A673 (cell line): ENCODE data around the gene PTK6. TPM values are rescaled to one million over a fixed set of nuclear protein-coding genes. Genes with fewer than 3 reads are reported as not detected.

ENCODE experiments used
- BruUV-seq: library from RNA; stranded (reverse); fragments of 400-500 nt; replicated peaks from 2 replicates; lab custom pipeline; 2021; lab: Mats Ljungman, UMichigan
- CTCF ChIA-PET: fragments of 300-600 bp; sonication (Branson Sonifier 250); formaldehyde crosslinking; loops from one replicate; lab custom pipeline; 2022; ENCODE audit warnings: antibody characterized with exemption; lab: Charles Lee
- POLR2A ChIA-PET: fragments of 300-600 bp; sonication (Branson Sonifier 250); formaldehyde crosslinking; loops from one replicate; lab custom pipeline; 2022; ENCODE audit warnings: antibody characterized with exemption; ENCODE audit not compliant: low non-redundant PET; lab: Charles Lee
- DNase-seq: peaks from one replicate; pipeline ENCODE4 v3.0.0-alpha.2; 2015; ENCODE audit warnings: low spot score
- H3K27ac ChIP-seq: fragments of 200-600 bp; sonication (generic); 2 replicates; pipeline ENCODE4 v1.5.1; 2016; ENCODE audit warnings: mixed run types, low read depth, mild to moderate bottlenecking, mixed read lengths, antibody characterized with exemption, low read length; ENCODE audit not compliant: poor library complexity, severe bottlenecking
- H3K27me3 ChIP-seq: fragments of 200-600 bp; sonication (generic); replicated peaks from 2 replicates; pipeline ENCODE4 v1.6.1; 2017; ENCODE audit warnings: mixed run types, low read depth, mild to moderate bottlenecking, mixed read lengths, antibody characterized with exemption, low read length; ENCODE audit not compliant: insufficient read depth, poor library complexity
- H3K36me3 ChIP-seq: fragments of 200-600 bp; sonication (generic); 2 replicates; pipeline ENCODE4 v1.6.1; 2016; ENCODE audit warnings: mixed run types, mild to moderate bottlenecking, mixed read lengths, antibody characterized with exemption, low read length; ENCODE audit not compliant: insufficient read depth, poor library complexity, severe bottlenecking
- H3K4me1 ChIP-seq: fragments of 200-600 bp; sonication (generic); 2 replicates; pipeline ENCODE4 v1.6.1; 2017; ENCODE audit warnings: mixed run types, mild to moderate bottlenecking, mixed read lengths, antibody characterized with exemption, low read length; ENCODE audit not compliant: insufficient read depth, poor library complexity, severe bottlenecking
- H3K4me3 ChIP-seq: fragments of 200-600 bp; sonication (generic); 2 replicates; pipeline ENCODE4 v1.5.1; 2016; ENCODE audit warnings: low read depth, mixed run types, mild to moderate bottlenecking, mixed read lengths, low read length; ENCODE audit not compliant: poor library complexity, severe bottlenecking
- H3K9me3 ChIP-seq: fragments of 200-600 bp; sonication (generic); 2 replicates; pipeline ENCODE4 v1.6.1; 2016; ENCODE audit warnings: mixed run types, low read depth, mild to moderate bottlenecking, mixed read lengths, antibody characterized with exemption, low read length; ENCODE audit not compliant: poor library complexity, severe bottlenecking
- EZH2 ChIP-seq: fragments of 200-600 bp; sonication (generic); IDR thresholded peaks from 2 replicates; pipeline ENCODE4 v1.6.1; 2017; ENCODE audit warnings: borderline replicate concordance, low read depth, mild to moderate bottlenecking, mixed read lengths, antibody characterized with exemption, low read length; ENCODE audit not compliant: poor library complexity, severe bottlenecking
- intact Hi-C: fragments of 100-400 bp; cut with micrococcal nuclease; formaldehyde crosslinking; loops from one replicate; pipeline ENCODE4 v1.10.0; 2022; ENCODE audit not compliant: unreplicated experiment
- total RNA-seq: library from RNA; stranded (reverse); gene quantifications from 2 replicates; pipeline ENCODE4 v1.2.3, GENCODE V29; 2021
- TF ChIP-seq, protein P1 (sequence below): fragments of 300-800, 200-600 bp; sonication (generic); conservative IDR thresholded peaks from 2 replicates; pipeline ENCODE4 v1.5.1; 2017; ENCODE audit warnings: low read depth, mild to moderate bottlenecking, antibody characterized with exemption, low read length, moderate library complexity, mixed read lengths

Gene PTK6
- total RNA-seq, 1 experiment from 2014 or later = not detected

- no peak overlapping the region for H3K4me3 ChIP-seq
- intact Hi-C loops = no loop called here
These were observed 8.6 kb upstream of the PTK6 start for GRCh38 chr20:63545814-63546213.

DNA sequence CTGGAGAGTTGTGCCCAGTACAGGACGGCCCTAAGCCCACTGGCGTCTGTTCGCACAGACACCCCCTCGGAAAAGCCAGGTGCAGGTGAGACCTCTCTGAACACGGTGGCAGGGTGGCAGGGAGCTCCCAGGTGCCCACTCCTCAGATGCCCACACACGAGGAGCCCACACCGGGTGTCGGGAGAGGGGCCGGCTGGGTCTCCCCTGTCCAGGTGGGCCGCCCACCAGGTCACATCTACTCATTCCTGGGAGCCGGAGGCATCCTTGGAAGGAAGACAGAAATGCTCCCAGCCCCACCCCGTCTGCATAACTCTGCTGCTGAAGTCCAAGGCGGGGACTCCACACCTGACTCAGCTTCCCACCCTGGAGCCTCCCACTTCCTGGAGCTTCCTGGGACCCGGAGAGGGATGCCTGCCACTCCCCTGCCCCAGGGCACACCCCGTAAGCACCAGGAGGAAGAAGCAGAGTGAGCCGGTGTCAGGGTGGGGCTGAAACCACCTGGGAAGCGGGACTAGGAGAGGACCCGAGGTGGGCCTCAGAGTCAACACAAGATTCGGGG is 7.9 kb upstream of the PTK6 start:
- intact Hi-C loops = no loop called here
- Histone ChIP-seq H3K4me3 (no peak overlapping the region), H3K4me1 (no peaks in the 10 kb centered on the region), H3K36me3 (no peaks in the 10 kb centered on the region), H3K9me3 (no peaks in the 10 kb centered on the region), H3K27ac (no peak overlapping the region), H3K27me3 (peaks cover 48% of the 10 kb centered on the region)
- DNase-seq = no peak
- BruUV-seq = no TSS peak
- TF ChIP-seq, protein P1, sequence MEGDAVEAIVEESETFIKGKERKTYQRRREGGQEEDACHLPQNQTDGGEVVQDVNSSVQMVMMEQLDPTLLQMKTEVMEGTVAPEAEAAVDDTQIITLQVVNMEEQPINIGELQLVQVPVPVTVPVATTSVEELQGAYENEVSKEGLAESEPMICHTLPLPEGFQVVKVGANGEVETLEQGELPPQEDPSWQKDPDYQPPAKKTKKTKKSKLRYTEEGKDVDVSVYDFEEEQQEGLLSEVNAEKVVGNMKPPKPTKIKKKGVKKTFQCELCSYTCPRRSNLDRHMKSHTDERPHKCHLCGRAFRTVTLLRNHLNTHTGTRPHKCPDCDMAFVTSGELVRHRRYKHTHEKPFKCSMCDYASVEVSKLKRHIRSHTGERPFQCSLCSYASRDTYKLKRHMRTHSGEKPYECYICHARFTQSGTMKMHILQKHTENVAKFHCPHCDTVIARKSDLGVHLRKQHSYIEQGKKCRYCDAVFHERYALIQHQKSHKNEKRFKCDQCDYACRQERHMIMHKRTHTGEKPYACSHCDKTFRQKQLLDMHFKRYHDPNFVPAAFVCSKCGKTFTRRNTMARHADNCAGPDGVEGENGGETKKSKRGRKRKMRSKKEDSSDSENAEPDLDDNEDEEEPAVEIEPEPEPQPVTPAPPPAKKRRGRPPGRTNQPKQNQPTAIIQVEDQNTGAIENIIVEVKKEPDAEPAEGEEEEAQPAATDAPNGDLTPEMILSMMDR = no peak
- TF ChIP-seq EZH2 = no peak
- POLR2A ChIA-PET = no interaction called here
- CTCF ChIA-PET = no interaction called here

More at GRCh38 chr20:63545814-63546213, 8.6 kb upstream of the PTK6 start:
- no peak for TF ChIP-seq EZH2
- TF ChIP-seq, protein P1 = no peak
- Histone ChIP-seq H3K27ac (no peak overlapping the region), H3K36me3 (no peaks in the 10 kb centered on the region), H3K4me1 (no peaks in the 10 kb centered on the region), H3K27me3 (peaks cover 48% of the 10 kb centered on the region), H3K9me3 (no peaks in the 10 kb centered on the region)
- no peak for DNase-seq
- no TSS peak for BruUV-seq
- POLR2A ChIA-PET = no interaction called here
- CTCF ChIA-PET = no interaction called here

DNA sequence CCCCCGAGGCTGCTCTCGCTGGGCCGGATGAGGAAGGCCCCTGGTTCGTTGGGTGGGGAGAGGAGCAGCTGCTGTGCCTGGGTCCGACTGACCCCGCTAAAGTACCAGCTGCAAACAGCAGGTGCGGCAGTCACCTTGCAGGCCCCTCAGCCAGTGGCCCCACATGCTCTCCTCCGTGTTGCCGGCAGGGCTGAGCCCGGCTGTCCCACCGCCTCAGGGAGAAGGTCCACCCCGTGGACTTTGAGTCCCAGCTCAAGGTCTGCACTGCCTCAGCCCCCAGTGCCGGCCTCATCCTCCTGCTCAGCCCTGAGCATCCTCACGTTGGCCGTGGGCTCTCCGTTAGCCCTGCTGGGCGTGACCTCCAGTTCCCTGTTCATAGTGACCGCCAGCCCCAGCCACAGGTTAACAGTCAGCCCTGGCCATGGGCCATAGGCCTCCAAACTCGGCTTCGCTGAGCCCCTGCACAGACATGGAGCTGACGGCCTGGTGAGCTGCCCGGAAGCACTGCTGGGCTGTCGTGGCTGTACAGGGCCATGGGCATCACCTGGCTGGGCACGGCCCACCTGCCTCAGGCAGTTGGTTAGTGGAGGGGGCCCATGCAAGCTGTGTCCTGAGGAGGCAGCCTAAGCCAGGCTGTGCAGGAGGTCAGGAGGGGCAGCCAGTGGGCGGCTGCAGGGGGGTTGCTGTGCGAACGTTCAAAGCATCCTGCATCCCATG is 7.2 kb upstream of the PTK6 start:
- intact Hi-C loops = no loop called here
- BruUV-seq = no TSS peak
- ChIA-PET POLR2A (no interaction called here), CTCF (no interaction called here)
- no peak for DNase-seq
- H3K4me1 ChIP-seq = no peaks in the 10 kb centered on the region
- H3K27ac ChIP-seq = no peak overlapping the region
- no peaks in the 10 kb centered on the region for H3K36me3 ChIP-seq
- H3K4me3 ChIP-seq = no peak overlapping the region
- TF ChIP-seq EZH2 = no peak
- TF ChIP-seq, protein P1 = no peak
- H3K27me3 ChIP-seq = peaks cover 48% of the 10 kb centered on the region
- H3K9me3 ChIP-seq = no peaks in the 10 kb centered on the region
